Neural cell (in vitro differentiated cells): ENCODE measurements around the gene RAPGEF4. TPM values are rescaled to one million over a fixed set of nuclear protein-coding genes. Genes with fewer than 3 reads are reported as not detected.

Source experiments
- H2AFZ ChIP-seq: fragments of 200-600, 300-800 bp; sonication (generic), shearing (Covaris generic); 2 replicates; pipeline ENCODE4 v1.6.0; 2014; ENCODE audit warnings: low read depth, mild to moderate bottlenecking, antibody characterized with exemption, low read length, moderate library complexity
- H3F3A ChIP-seq: fragments of 200-600 bp; shearing (Covaris generic); 2 replicates; pipeline ENCODE4 v1.6.1; 2016; ENCODE audit warnings: mild to moderate bottlenecking, moderate library complexity, mixed read lengths, antibody characterized with exemption, low read length; ENCODE audit not compliant: insufficient read depth, poor library complexity, severe bottlenecking
- H3K27ac ChIP-seq: fragments of 200-600, 300-800 bp; sonication (generic), shearing (Covaris generic); 2 replicates; pipeline ENCODE4 v1.5.1; 2014; ENCODE audit warnings: mild to moderate bottlenecking, low read length, moderate library complexity
- H3K27me3 ChIP-seq: fragments of 300-800, 200-600 bp; sonication (generic), shearing (Covaris generic); 2 replicates; pipeline ENCODE4 v1.6.0; 2014; ENCODE audit warnings: mild to moderate bottlenecking, low read depth, low read length, moderate library complexity; ENCODE audit not compliant: insufficient read depth
- H3K36me3 ChIP-seq: fragments of 300-800, 200-600 bp; sonication (generic), shearing (Covaris generic); 2 replicates; pipeline ENCODE4 v1.5.1; 2014; ENCODE audit warnings: mild to moderate bottlenecking, antibody characterized with exemption, low read length, moderate library complexity; ENCODE audit not compliant: insufficient read depth
- H3K4me2 ChIP-seq: fragments of 300-800, 200-600 bp; sonication (generic), shearing (Covaris generic); 2 replicates; pipeline ENCODE4 v1.6.0; 2014; ENCODE audit warnings: mild to moderate bottlenecking, low read length
- H3K4me3 ChIP-seq: fragments of 300-800, 200-600 bp; sonication (generic), shearing (Covaris generic); 2 replicates; pipeline ENCODE4 v1.5.1; 2014; ENCODE audit warnings: mild to moderate bottlenecking, low read length, moderate library complexity
- H3K79me2 ChIP-seq: fragments of 200-600 bp; shearing (Covaris generic); replicated peaks from 2 replicates; pipeline ENCODE4 v1.6.0; 2014; ENCODE audit warnings: mild to moderate bottlenecking, low read length, moderate library complexity; ENCODE audit not compliant: insufficient read depth
- H3K9ac ChIP-seq: fragments of 300-800, 200-600 bp; sonication (generic), shearing (Covaris generic); 2 replicates; pipeline ENCODE4 v1.6.1; 2016; ENCODE audit warnings: mild to moderate bottlenecking, low read length, mixed read lengths
- H3K9me2 ChIP-seq: fragments of 200-600 bp; shearing (Covaris generic); 2 replicates; pipeline ENCODE4 v1.6.1; 2016; ENCODE audit warnings: mild to moderate bottlenecking, low read length, mixed read lengths; ENCODE audit not compliant: insufficient read depth
- H3K9me3 ChIP-seq: fragments of 200-600, 300-800 bp; sonication (generic), shearing (Covaris generic); 2 replicates; pipeline ENCODE4 v1.6.1; 2016; ENCODE audit warnings: mild to moderate bottlenecking, mixed run types, low read length, moderate library complexity, mixed read lengths
- H4K20me1 ChIP-seq: fragments of 200-600 bp; shearing (Covaris generic); 2 replicates; pipeline ENCODE4 v1.6.1; 2016; ENCODE audit warnings: mild to moderate bottlenecking, mixed run types; ENCODE audit not compliant: insufficient read depth
- EP300 ChIP-seq: fragments of 450-650 bp; conservative IDR thresholded peaks from 2 replicates; pipeline ENCODE4 v1.6.1; 2014; ENCODE audit warnings: antibody characterized with exemption, mild to moderate bottlenecking, moderate library complexity; ENCODE audit not compliant: poor library complexity, severe bottlenecking
- EZH2 ChIP-seq: fragments of 200-600, 300-800 bp; shearing (Covaris generic), sonication (generic); IDR thresholded peaks from 2 replicates; pipeline ENCODE4 v1.6.1; 2014; ENCODE audit warnings: antibody characterized with exemption, low read length, borderline replicate concordance, mild to moderate bottlenecking; ENCODE audit not compliant: insufficient read depth, poor library complexity, severe bottlenecking
- MXI1 ChIP-seq: fragments of 450-650 bp; conservative IDR thresholded peaks from 2 replicates; pipeline ENCODE4 v1.6.1; 2014; ENCODE audit warnings: antibody characterized with exemption, mild to moderate bottlenecking; ENCODE audit not compliant: poor library complexity, severe bottlenecking
- POLR2AphosphoS5 ChIP-seq: IDR thresholded peaks from 2 replicates; pipeline ENCODE4 v1.6.1; 2012
- RAD21 ChIP-seq: fragments of 450-650 bp; conservative IDR thresholded peaks from 2 replicates; pipeline ENCODE4 v1.6.1; 2014; ENCODE audit warnings: antibody characterized with exemption, mild to moderate bottlenecking, moderate library complexity
- SMC3 ChIP-seq: fragments of 450-650 bp; conservative IDR thresholded peaks from 2 replicates; pipeline ENCODE4 v1.6.1; 2014; ENCODE audit warnings: antibody characterized with exemption, mild to moderate bottlenecking, moderate library complexity; ENCODE audit not compliant: poor library complexity
- TAF1 ChIP-seq: IDR thresholded peaks from 2 replicates; pipeline ENCODE4 v1.6.1; 2012; ENCODE audit warnings: low read depth
- polyA plus RNA-seq: library from polyadenylated mRNA; depleted of rRNA; stranded (reverse); fragments of >200 nt; gene quantifications from 2 replicates; pipeline ENCODE4 v1.2.3, GENCODE V29; 2014
- TF ChIP-seq, protein P1 (sequence below): fragments of 450-650 bp; IDR thresholded peaks from 2 replicates; pipeline ENCODE4 v1.5.1; 2014; ENCODE audit warnings: antibody characterized with exemption, mild to moderate bottlenecking, moderate library complexity; ENCODE audit not compliant: poor library complexity, severe bottlenecking
- TF ChIP-seq, protein P2 (sequence below): IDR thresholded peaks from 2 replicates; pipeline ENCODE4 v1.6.1; 2012; ENCODE audit warnings: borderline replicate concordance

The RAPGEF4 gene
- polyA plus RNA-seq, 1 donor from 2014 or later, result 10.4 TPM

DNA sequence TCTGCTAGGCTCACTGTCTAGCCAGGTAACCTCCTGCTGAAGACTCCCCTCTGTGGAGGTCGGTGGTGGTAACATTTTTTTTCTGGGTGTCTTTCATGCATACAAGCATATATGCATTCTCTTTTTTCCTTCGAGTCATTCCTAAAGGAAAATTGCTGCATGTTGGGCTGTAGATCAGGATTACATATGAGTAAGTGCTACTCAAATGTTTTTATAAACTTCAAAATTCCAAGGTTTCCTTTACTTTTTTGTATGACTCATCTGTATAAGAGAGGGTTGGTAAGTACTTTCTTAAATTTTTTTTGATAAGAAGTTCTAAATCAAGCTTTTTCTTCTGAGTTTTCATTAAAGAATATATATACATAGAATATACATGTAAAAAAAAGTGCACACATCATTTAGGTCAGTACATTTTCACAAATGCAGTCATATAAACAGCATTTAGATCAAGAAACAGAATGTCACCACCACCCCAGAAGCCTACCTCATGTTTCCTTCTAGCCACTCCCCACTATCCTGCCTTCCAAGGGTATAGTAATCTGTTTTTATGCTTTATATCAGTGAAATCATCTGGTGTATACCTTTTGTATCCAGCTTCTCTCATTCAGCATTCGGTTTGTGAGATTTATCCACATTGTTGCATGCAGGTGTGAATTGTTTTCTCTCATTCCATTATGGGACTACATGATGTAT lies 212.0 kb downstream of the RAPGEF4 start:
- no peaks in the 10 kb centered on the region for H3K9me2 ChIP-seq
- no peaks in the 10 kb centered on the region for H3F3A ChIP-seq
- no peaks in the 10 kb centered on the region for H3K27me3 ChIP-seq
- H3K4me2 ChIP-seq, result no peak overlapping the region
- TF ChIP-seq, protein P1, sequence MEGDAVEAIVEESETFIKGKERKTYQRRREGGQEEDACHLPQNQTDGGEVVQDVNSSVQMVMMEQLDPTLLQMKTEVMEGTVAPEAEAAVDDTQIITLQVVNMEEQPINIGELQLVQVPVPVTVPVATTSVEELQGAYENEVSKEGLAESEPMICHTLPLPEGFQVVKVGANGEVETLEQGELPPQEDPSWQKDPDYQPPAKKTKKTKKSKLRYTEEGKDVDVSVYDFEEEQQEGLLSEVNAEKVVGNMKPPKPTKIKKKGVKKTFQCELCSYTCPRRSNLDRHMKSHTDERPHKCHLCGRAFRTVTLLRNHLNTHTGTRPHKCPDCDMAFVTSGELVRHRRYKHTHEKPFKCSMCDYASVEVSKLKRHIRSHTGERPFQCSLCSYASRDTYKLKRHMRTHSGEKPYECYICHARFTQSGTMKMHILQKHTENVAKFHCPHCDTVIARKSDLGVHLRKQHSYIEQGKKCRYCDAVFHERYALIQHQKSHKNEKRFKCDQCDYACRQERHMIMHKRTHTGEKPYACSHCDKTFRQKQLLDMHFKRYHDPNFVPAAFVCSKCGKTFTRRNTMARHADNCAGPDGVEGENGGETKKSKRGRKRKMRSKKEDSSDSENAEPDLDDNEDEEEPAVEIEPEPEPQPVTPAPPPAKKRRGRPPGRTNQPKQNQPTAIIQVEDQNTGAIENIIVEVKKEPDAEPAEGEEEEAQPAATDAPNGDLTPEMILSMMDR, result no peak
- TF ChIP-seq EZH2, result no peak
- TF ChIP-seq MXI1, result no peak
- no peak for TF ChIP-seq SMC3
- no peak overlapping the region for H3K9ac ChIP-seq
- no peaks in the 10 kb centered on the region for H4K20me1 ChIP-seq
- H3K27ac ChIP-seq, result no peak overlapping the region
- no peaks in the 10 kb centered on the region for H3K36me3 ChIP-seq
- no peak overlapping the region for H2AFZ ChIP-seq
- no peaks in the 10 kb centered on the region for H3K79me2 ChIP-seq
- H3K4me3 ChIP-seq, result no peak overlapping the region
- no peaks in the 10 kb centered on the region for H3K9me3 ChIP-seq

- Histone ChIP-seq H3K4me3 (no peak overlapping the region), H3K9me3 (no peaks in the 10 kb centered on the region), H3K9ac (no peak overlapping the region), H3K36me3 (no peaks in the 10 kb centered on the region), H3K79me2 (no peaks in the 10 kb centered on the region), H3K27ac (no peak overlapping the region), H3K9me2 (no peaks in the 10 kb centered on the region), H3F3A (no peaks in the 10 kb centered on the region), H3K4me2 (no peak overlapping the region), H3K27me3 (no peaks in the 10 kb centered on the region), H2AFZ (no peak overlapping the region), H4K20me1 (no peaks in the 10 kb centered on the region)
- no peak for TF ChIP-seq EZH2
- TF ChIP-seq TAF1, result no peak
- no peak for TF ChIP-seq RAD21
- no peak for TF ChIP-seq EP300
- TF ChIP-seq MXI1, result no peak
- TF ChIP-seq, protein P2, sequence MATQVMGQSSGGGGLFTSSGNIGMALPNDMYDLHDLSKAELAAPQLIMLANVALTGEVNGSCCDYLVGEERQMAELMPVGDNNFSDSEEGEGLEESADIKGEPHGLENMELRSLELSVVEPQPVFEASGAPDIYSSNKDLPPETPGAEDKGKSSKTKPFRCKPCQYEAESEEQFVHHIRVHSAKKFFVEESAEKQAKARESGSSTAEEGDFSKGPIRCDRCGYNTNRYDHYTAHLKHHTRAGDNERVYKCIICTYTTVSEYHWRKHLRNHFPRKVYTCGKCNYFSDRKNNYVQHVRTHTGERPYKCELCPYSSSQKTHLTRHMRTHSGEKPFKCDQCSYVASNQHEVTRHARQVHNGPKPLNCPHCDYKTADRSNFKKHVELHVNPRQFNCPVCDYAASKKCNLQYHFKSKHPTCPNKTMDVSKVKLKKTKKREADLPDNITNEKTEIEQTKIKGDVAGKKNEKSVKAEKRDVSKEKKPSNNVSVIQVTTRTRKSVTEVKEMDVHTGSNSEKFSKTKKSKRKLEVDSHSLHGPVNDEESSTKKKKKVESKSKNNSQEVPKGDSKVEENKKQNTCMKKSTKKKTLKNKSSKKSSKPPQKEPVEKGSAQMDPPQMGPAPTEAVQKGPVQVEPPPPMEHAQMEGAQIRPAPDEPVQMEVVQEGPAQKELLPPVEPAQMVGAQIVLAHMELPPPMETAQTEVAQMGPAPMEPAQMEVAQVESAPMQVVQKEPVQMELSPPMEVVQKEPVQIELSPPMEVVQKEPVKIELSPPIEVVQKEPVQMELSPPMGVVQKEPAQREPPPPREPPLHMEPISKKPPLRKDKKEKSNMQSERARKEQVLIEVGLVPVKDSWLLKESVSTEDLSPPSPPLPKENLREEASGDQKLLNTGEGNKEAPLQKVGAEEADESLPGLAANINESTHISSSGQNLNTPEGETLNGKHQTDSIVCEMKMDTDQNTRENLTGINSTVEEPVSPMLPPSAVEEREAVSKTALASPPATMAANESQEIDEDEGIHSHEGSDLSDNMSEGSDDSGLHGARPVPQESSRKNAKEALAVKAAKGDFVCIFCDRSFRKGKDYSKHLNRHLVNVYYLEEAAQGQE, result no peak
- TF ChIP-seq POLR2AphosphoS5, result no peak
- TF ChIP-seq, protein P1, result no peak
- TF ChIP-seq SMC3, result no peak
Measured at GRCh38 chr2:172949522-172949921, 213.9 kb downstream of the RAPGEF4 start.
